Left lung (tissue), 10 donors: ENCODE measurements around the gene MASP2. TPM values are rescaled to one million over a fixed set of nuclear protein-coding genes. Genes with fewer than 3 reads are reported as not detected.
A peak's percentile ranks its signal among the peaks of the same experiment; 100 is the strongest.
"Not testable (repeated sequence)": the region's sequence is repeated elsewhere in the genome, so short reads cannot be mapped to it uniquely, and the experiment has no call there.

Experiments used
- ATAC-seq: fragments of 200-7000 bp; cut with Tn5 transposase; one replicate; pipeline ENCODE4 v1.9.1; 2020; ENCODE audit warnings: moderate library complexity
- DNase-seq, 4 donors: peaks; one replicate each; pipeline ENCODE4 v3.0.0-alpha.2; 2013 to 2020
- H3K27ac ChIP-seq, 2 donors: fragments of 200-600 bp; sonication (generic) in 1 of 2; one replicate each; pipeline versions ENCODE4 v1.5.0 to v1.8.0; 2020 to 2021
- H3K27me3 ChIP-seq, 2 donors: fragments of 200-600 bp; sonication (generic) in 1 of 2; one replicate each; pipeline versions ENCODE4 v1.5.0 to v1.8.0; 2020 to 2021
- H3K36me3 ChIP-seq, 2 donors: fragments of 200-600 bp; sonication (generic) in 1 of 2; one replicate each; pipeline versions ENCODE4 v1.5.0 to v1.8.0; 2020 to 2021
- H3K4me1 ChIP-seq, 2 donors: fragments of 200-600 bp; one replicate each; pipeline ENCODE4 v1.8.0; 2021
- H3K4me3 ChIP-seq, 2 donors: fragments of 200-600 bp; sonication (generic) in 1 of 2; one replicate each; pipeline versions ENCODE4 v1.5.0 to v1.8.0; 2020 to 2021; ENCODE audit warnings: mild to moderate bottlenecking in 1 of 2
- H3K9me3 ChIP-seq, 2 donors: fragments of 200-600 bp; sonication (generic) in 1 of 2; one replicate each; pipeline versions ENCODE4 v1.5.0 to v1.8.0; 2020 to 2021
- intact Hi-C, 2 donors: fragments of 100-400 bp; cut with DNase I; formaldehyde crosslinking; loops; one replicate each; pipeline versions ENCODE4 v1.11.2 to v1.14.2; 2022
- polyA plus RNA-seq, 6 donors: library from polyadenylated mRNA; unstranded; fragments of 120-200 nt; gene quantifications; one replicate each; pipeline ENCODE4 v1.2.1, GENCODE V29; 2013; ENCODE audit not compliant: insufficient read length in 6 of 6
- total RNA-seq, 2 donors: library from RNA; stranded (reverse); fragmentation: NEBNext Ultra II Directional; extraction: Animal tissue kit (Norgen Biotek cat#: 25700); gene quantifications; one replicate each; pipeline ENCODE4 v1.2.1, GENCODE V29; 2021
- TF ChIP-seq, protein P1 (sequence below), 2 donors: fragments of 200-600 bp; sonication (generic) in 1 of 2; IDR thresholded peaks; one replicate each; pipeline versions ENCODE4 v1.5.0 to v1.8.0; 2021; ENCODE audit warnings: antibody characterized with exemption in 2 of 2
- donor health status: DM: no; HTN: yes; CAD: no.
- donor health status: DM: no; HTN: no; CAD: no.

MASP2 gene
- total and polyA plus RNA-seq, 8 donors = 8.9 to 12.3 (median 10.9) TPM; not detected in 2

DNA sequence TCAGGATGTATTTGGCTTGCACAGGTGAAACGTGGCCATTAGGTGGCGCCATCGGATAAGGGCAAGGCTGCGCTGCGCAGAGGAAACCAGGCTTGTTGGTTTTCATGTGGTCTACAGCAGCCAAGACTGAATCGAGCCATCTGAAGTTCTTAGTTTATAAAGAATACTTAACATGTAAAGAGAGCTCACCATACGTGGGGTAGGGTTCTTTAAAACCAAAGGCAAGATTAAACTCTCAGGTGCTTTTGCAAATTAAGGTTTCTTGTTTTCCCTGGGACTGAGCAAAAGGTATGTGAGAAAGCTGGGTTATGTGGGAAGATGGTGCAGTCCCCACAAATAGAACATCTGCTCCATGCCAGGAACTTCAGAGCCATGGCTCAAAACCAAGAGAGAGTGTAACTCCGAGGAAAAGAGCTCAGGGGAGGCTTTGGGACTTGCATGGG, 9.3 kb downstream of the MASP2 start:
- ATAC-seq = peak; percentile 99
- intact Hi-C loops = loop anchor here in 1 of 2 donors (10.0 kb wide), 1 partner anchor 607 kb away; no protein-coding TSS in a partner anchor

DNA sequence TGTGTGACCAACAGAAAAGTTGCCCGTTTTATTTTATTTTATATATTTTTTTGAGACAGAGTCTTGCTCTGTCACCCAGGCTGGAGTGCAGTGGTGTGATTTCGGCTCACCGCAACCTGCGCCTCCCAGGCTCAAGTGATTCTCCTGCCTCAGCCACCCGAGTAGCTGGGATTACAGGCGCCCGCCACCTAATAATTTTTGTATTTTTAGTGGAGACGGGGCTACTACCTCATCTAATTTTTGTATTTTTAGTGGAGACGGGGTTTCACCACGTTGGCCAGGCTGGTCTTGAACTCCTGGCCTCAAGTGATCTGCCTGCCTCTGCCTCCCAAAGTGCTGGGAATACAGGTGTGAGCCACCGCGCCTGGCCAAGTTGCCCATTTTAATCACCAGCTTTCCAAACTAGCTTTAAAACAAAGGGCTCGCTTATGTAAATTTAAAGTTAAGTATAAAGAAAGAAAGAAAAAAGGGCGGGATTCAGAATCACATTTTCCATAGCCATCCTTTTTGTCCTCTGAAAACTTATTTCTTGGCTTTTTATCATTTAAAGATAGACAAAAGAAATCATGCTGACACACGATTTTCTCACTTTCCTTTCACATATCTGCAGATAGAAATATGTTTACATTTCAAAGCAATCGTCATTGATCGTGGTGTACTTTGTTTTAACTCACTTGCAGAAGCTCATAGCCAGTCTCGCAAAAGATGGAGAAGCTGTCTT, 9.9 kb downstream of the MASP2 start:
- peaks cover 0 to 11% of the 10 kb centered on the region in 2 donors for H3K27me3 ChIP-seq
- H3K36me3 ChIP-seq, ATAC-seq, DNase-seq, H3K9me3 ChIP-seq, H3K27ac ChIP-seq, H3K4me1 ChIP-seq, H3K4me3 ChIP-seq: not testable (repeated sequence)
- intact Hi-C loops = loop anchor here in 1 of 2 donors (10.0 kb wide), 1 partner anchor 608 kb away; no protein-coding TSS in a partner anchor

More for the DNA sequence above, 9.3 kb downstream of the MASP2 start:
- peaks cover 0 to 11% of the 10 kb centered on the region in 2 donors for H3K27me3 ChIP-seq
- H3K27ac ChIP-seq = no peak overlapping the region
- TF ChIP-seq, protein P1, sequence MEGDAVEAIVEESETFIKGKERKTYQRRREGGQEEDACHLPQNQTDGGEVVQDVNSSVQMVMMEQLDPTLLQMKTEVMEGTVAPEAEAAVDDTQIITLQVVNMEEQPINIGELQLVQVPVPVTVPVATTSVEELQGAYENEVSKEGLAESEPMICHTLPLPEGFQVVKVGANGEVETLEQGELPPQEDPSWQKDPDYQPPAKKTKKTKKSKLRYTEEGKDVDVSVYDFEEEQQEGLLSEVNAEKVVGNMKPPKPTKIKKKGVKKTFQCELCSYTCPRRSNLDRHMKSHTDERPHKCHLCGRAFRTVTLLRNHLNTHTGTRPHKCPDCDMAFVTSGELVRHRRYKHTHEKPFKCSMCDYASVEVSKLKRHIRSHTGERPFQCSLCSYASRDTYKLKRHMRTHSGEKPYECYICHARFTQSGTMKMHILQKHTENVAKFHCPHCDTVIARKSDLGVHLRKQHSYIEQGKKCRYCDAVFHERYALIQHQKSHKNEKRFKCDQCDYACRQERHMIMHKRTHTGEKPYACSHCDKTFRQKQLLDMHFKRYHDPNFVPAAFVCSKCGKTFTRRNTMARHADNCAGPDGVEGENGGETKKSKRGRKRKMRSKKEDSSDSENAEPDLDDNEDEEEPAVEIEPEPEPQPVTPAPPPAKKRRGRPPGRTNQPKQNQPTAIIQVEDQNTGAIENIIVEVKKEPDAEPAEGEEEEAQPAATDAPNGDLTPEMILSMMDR (IDR thresholded peaks at IDR 0.05) = peak; percentile 93 to 94
- H3K4me1 ChIP-seq = peaks cover 0 to 4% of the 10 kb centered on the region in 2 donors
- no peaks in the 10 kb centered on the region for H3K9me3 ChIP-seq
- no peak overlapping the region for H3K4me3 ChIP-seq
- DNase-seq = peak; percentile 84 to 92 (median 88)
- H3K36me3 ChIP-seq = no peaks in the 10 kb centered on the region

DNA sequence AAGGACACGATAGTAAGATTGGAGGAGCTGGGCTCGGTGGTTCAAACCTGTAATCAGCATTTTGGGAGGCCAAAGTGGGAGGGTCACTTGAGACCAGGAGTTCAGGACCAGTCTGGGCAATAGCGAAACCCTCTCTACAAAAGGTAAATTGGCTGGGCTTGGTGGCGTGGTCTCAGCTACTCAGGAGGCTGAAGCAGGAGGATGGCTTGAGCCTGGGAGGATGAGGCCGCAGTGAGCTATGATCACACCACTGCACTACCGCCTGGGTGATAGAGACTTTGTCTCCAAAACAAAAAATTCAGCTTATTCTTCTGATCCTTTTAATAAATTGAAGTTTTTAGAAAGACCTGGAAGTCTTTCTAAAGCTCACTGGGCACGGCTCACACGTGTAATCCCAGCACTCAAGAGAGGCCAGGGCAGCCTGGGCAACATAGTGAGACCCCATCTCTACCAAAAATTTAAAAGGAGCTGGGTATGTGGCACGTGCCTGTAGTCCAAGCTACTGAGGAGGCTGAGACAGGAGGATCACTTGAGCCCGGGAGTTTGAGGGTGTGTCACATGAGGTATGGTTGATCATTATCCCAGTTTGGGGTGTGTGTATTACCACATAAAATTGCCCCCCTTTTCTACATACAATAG, 15.3 kb downstream of the MASP2 start:
- H3K9me3 ChIP-seq = no peaks in the 10 kb centered on the region
- H3K36me3 ChIP-seq = peaks cover 0 to 40% of the 10 kb centered on the region in 2 donors
- no peaks in the 10 kb centered on the region for H3K27me3 ChIP-seq
- no peak for DNase-seq
- TF ChIP-seq, protein P1 (IDR thresholded peaks at IDR 0.05) = no peak
- H3K27ac ChIP-seq = no peak overlapping the region
- no peaks in the 10 kb centered on the region for H3K4me1 ChIP-seq
- no peak overlapping the region for H3K4me3 ChIP-seq
- ATAC-seq = no peak
- intact Hi-C loops = loop anchor here in 1 of 2 donors (10.0 kb wide), 1 partner anchor 613 kb away; no protein-coding TSS in a partner anchor

DNA sequence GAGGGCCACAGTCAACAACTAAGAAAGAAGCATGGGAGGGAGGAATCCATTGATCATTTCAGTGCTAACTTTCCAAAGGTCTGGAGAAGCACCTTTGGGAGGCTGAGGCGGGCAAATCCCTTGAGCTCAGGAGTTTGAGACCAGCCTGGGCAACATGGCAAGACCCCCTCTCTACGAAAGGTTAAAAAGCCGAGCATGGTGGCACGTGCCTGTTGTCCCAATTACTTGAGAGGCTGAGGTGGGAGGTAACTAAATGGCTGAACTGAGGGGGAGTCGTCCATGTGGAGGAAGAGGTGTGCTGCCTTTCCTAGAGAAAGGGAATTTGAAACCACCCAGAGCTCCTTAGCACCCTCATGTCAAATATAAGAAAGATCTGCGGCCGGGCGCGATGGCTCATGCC, 16.2 kb downstream of the MASP2 start:
- no peak for DNase-seq
- H3K27me3 ChIP-seq = no peaks in the 10 kb centered on the region
- TF ChIP-seq, protein P1 (IDR thresholded peaks at IDR 0.05) = no peak
- no peaks in the 10 kb centered on the region for H3K4me1 ChIP-seq
- ATAC-seq = no peak
- intact Hi-C loops = loop anchor here in 1 of 2 donors (10.0 kb wide), 1 partner anchor 614 kb away; no protein-coding TSS in a partner anchor
- H3K36me3 ChIP-seq = peaks cover 0 to 48% of the 10 kb centered on the region in 2 donors
- H3K4me3 ChIP-seq = no peak overlapping the region
- H3K9me3 ChIP-seq = no peaks in the 10 kb centered on the region
- H3K27ac ChIP-seq = no peak overlapping the region

DNA sequence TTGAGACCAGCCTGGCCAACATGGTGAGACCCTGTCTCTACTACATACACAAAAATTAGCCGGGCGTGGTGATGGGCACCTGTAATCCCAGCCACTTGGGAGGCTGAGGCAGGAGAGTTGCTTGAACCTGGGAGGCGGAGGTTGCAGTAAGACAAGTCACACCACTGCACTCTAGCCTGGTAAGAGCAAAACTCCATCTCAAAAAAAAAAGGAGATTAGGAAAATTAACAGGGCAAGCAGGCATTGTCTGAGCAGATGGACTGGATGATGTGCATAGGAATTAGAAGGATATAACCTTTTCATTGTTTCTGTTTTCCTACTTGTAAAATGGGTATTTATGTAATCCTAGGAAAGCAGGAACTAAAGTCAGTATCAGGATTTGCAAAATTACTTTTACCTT, 19.0 kb downstream of the MASP2 start:
- Histone ChIP-seq H3K9me3 (no peaks in the 10 kb centered on the region), H3K4me1 (no peaks in the 10 kb centered on the region), H3K27me3 (no peaks in the 10 kb centered on the region), H3K36me3 (peaks cover 0 to 77% of the 10 kb centered on the region in 2 donors), H3K4me3 (no peak overlapping the region), H3K27ac (no peak overlapping the region)
- TF ChIP-seq, protein P1 (IDR thresholded peaks at IDR 0.05) = no peak
- intact Hi-C loops = no loop called here
- ATAC-seq (no peak), DNase-seq (no peak)
